Testis (tissue), 2 donors: Measurements from ENCODE around the gene NINL.

Experiments used
- POLR2A ChIP-seq: fragments of 450-650 bp; IDR thresholded peaks from one replicate; pipeline ENCODE4 v1.6.1; 2017; ENCODE audit warnings: antibody characterized with exemption, mild to moderate bottlenecking, moderate library complexity
- TF ChIP-seq, protein P1 (sequence below), 3 experiments: fragments of 450-650 bp in 2 of 3; fragments of 200-600 bp in 1 of 3; sonication (generic) in 1 of 3; IDR thresholded peaks; one replicate each; pipeline ENCODE4 v1.5.1; 2016 to 2019; ENCODE audit warnings: antibody characterized with exemption in 3 of 3, mild to moderate bottlenecking in 2 of 3, moderate library complexity in 1 of 3

DNA sequence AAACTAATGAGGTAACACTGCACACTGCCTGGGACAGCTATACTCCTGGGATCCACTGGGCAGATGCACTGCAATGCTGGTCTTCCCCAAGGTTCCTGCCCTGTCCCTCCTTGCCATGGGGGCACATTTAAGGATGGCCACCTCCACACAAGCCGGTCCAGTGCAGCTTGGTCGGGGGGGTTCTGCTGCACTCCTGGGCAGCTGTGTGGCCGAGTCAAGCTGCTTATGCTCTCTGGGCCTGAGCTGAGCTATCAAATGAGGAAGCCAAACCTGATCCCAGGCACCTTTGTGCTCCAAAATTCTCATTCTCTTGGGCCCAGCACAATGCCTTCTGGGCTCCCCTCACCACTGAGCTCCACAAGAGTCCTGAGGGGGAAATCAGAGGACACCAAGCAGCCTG lies 37.3 kb downstream of the NINL start:
- TF ChIP-seq, protein P1, sequence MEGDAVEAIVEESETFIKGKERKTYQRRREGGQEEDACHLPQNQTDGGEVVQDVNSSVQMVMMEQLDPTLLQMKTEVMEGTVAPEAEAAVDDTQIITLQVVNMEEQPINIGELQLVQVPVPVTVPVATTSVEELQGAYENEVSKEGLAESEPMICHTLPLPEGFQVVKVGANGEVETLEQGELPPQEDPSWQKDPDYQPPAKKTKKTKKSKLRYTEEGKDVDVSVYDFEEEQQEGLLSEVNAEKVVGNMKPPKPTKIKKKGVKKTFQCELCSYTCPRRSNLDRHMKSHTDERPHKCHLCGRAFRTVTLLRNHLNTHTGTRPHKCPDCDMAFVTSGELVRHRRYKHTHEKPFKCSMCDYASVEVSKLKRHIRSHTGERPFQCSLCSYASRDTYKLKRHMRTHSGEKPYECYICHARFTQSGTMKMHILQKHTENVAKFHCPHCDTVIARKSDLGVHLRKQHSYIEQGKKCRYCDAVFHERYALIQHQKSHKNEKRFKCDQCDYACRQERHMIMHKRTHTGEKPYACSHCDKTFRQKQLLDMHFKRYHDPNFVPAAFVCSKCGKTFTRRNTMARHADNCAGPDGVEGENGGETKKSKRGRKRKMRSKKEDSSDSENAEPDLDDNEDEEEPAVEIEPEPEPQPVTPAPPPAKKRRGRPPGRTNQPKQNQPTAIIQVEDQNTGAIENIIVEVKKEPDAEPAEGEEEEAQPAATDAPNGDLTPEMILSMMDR (IDR thresholded peaks at IDR 0.05), result no peak
- no peak for TF ChIP-seq POLR2A
